Adrenal gland (tissue), 12 donors: ENCODE results near the gene SLC6A3. TPM values are rescaled to one million over a fixed set of nuclear protein-coding genes. Genes with fewer than 3 reads are reported as not detected.

Experiments used
- DNase-seq, 7 donors: peaks; one replicate each; pipeline ENCODE4 v3.0.0-alpha.2; 2019 to 2020
- H3K27ac ChIP-seq, 5 donors: fragments of 200-600 bp; sonication (generic) in 4 of 5; 1 replicate in 3 of 5; 2 replicates in 2 of 5; pipeline versions ENCODE4 v1.5.1 to v1.8.0; 2016 to 2020; ENCODE audit warnings: mild to moderate bottlenecking in 1 of 5
- H3K27me3 ChIP-seq: fragments of 200-600 bp; 2 replicates; pipeline ENCODE4 v1.8.0; 2021
- H3K36me3 ChIP-seq, 2 donors: fragments of 200-600 bp; replicated peaks in 1 of 2; 1 replicate in 1 of 2; 2 replicates in 1 of 2; pipeline versions ENCODE4 v1.5.1 to v1.8.0; 2018 to 2022
- H3K4me1 ChIP-seq, 2 donors: fragments of 200-600 bp; replicated peaks in 1 of 2; 1 replicate in 1 of 2; 2 replicates in 1 of 2; pipeline versions ENCODE4 v1.5.1 to v1.8.0; 2018 to 2021
- H3K4me3 ChIP-seq, 4 donors: fragments of 200-600 bp; sonication (generic) in 3 of 4; one replicate each; pipeline ENCODE4 v1.5.1; 2016 to 2018
- H3K9me3 ChIP-seq, 3 donors: fragments of 200-600 bp; sonication (generic) in 1 of 3; replicated peaks in 1 of 3; 1 replicate in 2 of 3; 2 replicates in 1 of 3; pipeline versions ENCODE4 v1.5.1 to v1.8.0; 2016 to 2021
- CTCF ChIP-seq, 6 experiments: fragments of 450-650 bp in 4 of 6; fragments of 200-600 bp in 2 of 6; sonication (generic) in 1 of 6; IDR thresholded peaks; 1 replicate in 5 of 6; 2 replicates in 1 of 6; pipeline versions ENCODE4 v1.5.1 to v1.8.0; 2016 to 2021; ENCODE audit warnings: antibody characterized with exemption in 6 of 6, mild to moderate bottlenecking in 2 of 6, moderate library complexity in 1 of 6
- POLR2A ChIP-seq, 2 donors: fragments of 450-650 bp; IDR thresholded peaks; one replicate each; pipeline ENCODE4 v1.6.1; 2017; ENCODE audit warnings: antibody characterized with exemption in 2 of 2, mild to moderate bottlenecking in 2 of 2, moderate library complexity in 1 of 2
- WGBS, 4 donors: extraction: QIAGEN DNeasy Blood & Tissue Kit in 2 of 4; methylation state at CpG; one replicate each; pipeline versions ENCODE4 v1.1.5 to v1.1.7; 2013 to 2017; 5-methylcytosine and 5-hydroxymethylcytosine counted together
- intact Hi-C, 2 donors: fragments of 100-400 bp; cut with DNase I; formaldehyde crosslinking; loops; one replicate each; pipeline versions ENCODE4 v1.14.1 to v1.15.0; 2022 to 2023
- polyA plus RNA-seq, 3 donors: library from polyadenylated mRNA; stranded (reverse); fragments of 200-250 nt in 2 of 3; fragments of 350-450 nt in 1 of 3; fragmentation: Illumina TruSeq in 1 of 3; extraction: RNeasy Lipid Tissue Mini Kit (QIAGEN cat#74804) in 1 of 3; gene quantifications; one replicate each; pipeline ENCODE4 v1.2.3, GENCODE V29; 2013 to 2014
- total RNA-seq, 9 donors: library from RNA; depleted of rRNA in 4 of 9; stranded (reverse); fragments of >200 nt in 4 of 9; fragments of 120-200 nt in 1 of 9; fragmentation: NEBNext Ultra II Directional in 1 of 9; extraction: Animal tissue kit (Norgen Biotek cat#: 25700) in 1 of 9; gene quantifications; one replicate each; pipeline versions ENCODE4 v1.1.0 to v1.2.4, GENCODE V29; 2013 to 2023
- donor health status: healthy with polysubstance abuse.
- donor health status: Bipolar disorder and iron deficiency.
- donor health status: DM: yes; HTN: yes; CAD: no.
- donor health status: DM: no; HTN: no; CAD: no.
- donor health status: DM: no; HTN: no; CAD: no.
- donor health status: DM: yes; HTN: yes; CAD: no.

Gene SLC6A3
- total and polyA plus RNA-seq, 12 donors: 0.10 TPM; not detected in 11

GRCh38 chr5:1480217-1480616 lies 35.0 kb upstream of the SLC6A3 start:
- peaks cover 0 to 4% of the 10 kb centered on the region in 2 donors for H3K36me3 ChIP-seq
- DNase-seq: peak; percentile 67 to 89 (median 83)
- 35 to 44% (median 40%) methylated on average over 12 to 14 of the region's 14 CpGs for WGBS, 4 donors

GRCh38 chr5:1479581-1480188 lies 34.4 kb upstream of the SLC6A3 start:
- Histone ChIP-seq H3K9me3 (no peaks in the 10 kb centered on the region), H3K27ac (peak overlapping the region in 4 of 5 donors; percentile 32 to 86 (median 68)), H3K36me3 (peaks cover 0 to 9% of the 10 kb centered on the region in 2 donors), H3K4me1 (peaks cover 5 to 15% of the 10 kb centered on the region in 2 donors), H3K27me3 (no peaks in the 10 kb centered on the region), H3K4me3 (no peak overlapping the region)
- intact Hi-C loops: loop anchor here in 1 of 2 donors (10.0 kb wide), 1 partner anchor 155 kb away; no protein-coding TSS in a partner anchor
- TF ChIP-seq POLR2A (IDR thresholded peaks at IDR 0.05) (no peak), CTCF (IDR thresholded peaks at IDR 0.05) (peak; percentile 43 to 68 (median 58))
- WGBS, 4 donors: 35 to 44% (median 41%) methylated on average over 13 to 21 of the region's 21 CpGs
- peak in 6 of 7 donors; percentile 39 to 73 (median 58) for DNase-seq

More at GRCh38 chr5:1480217-1480616, 35.0 kb upstream of the SLC6A3 start:
- H3K27me3 ChIP-seq: no peaks in the 10 kb centered on the region
- peak overlapping the region in 4 of 5 donors; percentile 32 to 86 (median 68) for H3K27ac ChIP-seq
- no peaks in the 10 kb centered on the region for H3K9me3 ChIP-seq
- H3K4me1 ChIP-seq: peaks cover 5 to 15% of the 10 kb centered on the region in 2 donors
- TF ChIP-seq CTCF (IDR thresholded peaks at IDR 0.05): peak in 2 of 6 experiments; percentile 9 to 19
- TF ChIP-seq POLR2A (IDR thresholded peaks at IDR 0.05): no peak
- no peak overlapping the region for H3K4me3 ChIP-seq
- intact Hi-C loops: loop anchor here in 1 of 2 donors (10.0 kb wide), 1 partner anchor 155 kb away; no protein-coding TSS in a partner anchor

- no peaks in the 10 kb centered on the region for H3K27me3 ChIP-seq
- peaks cover 5 to 15% of the 10 kb centered on the region in 2 donors for H3K4me1 ChIP-seq
- DNase-seq: peak in 1 of 7 donors; percentile 6
- peak overlapping the region in 2 of 5 donors; percentile 79 to 86 for H3K27ac ChIP-seq
- intact Hi-C loops: no loop called here
- H3K9me3 ChIP-seq: no peaks in the 10 kb centered on the region
- TF ChIP-seq POLR2A (IDR thresholded peaks at IDR 0.05): no peak
- no peak for TF ChIP-seq CTCF (IDR thresholded peaks at IDR 0.05)
- no peak overlapping the region for H3K4me3 ChIP-seq
- H3K36me3 ChIP-seq: peaks cover 0 to 12% of the 10 kb centered on the region in 2 donors
- WGBS, 4 donors: 94 to 96% (median 95%) methylated on average over 7 of the region's 7 CpGs
These were observed 33.8 kb upstream of the SLC6A3 start for GRCh38 chr5:1479066-1479465.

- Histone ChIP-seq H3K36me3 (peaks cover 0 to 12% of the 10 kb centered on the region in 2 donors), H3K27me3 (no peaks in the 10 kb centered on the region), H3K4me3 (no peak overlapping the region), H3K9me3 (no peaks in the 10 kb centered on the region), H3K27ac (peak overlapping the region in 3 of 5 donors; percentile 19 to 86 (median 54)), H3K4me1 (peaks cover 5 to 15% of the 10 kb centered on the region in 2 donors)
- no peak for TF ChIP-seq POLR2A (IDR thresholded peaks at IDR 0.05)
- no peak for TF ChIP-seq CTCF (IDR thresholded peaks at IDR 0.05)
- intact Hi-C loops: no loop called here
- peak in 1 of 7 donors; percentile 6 for DNase-seq
- WGBS, 4 donors: 88 to 93% (median 89%) methylated on average over 13 of the region's 13 CpGs
These were observed 33.2 kb upstream of the SLC6A3 start for GRCh38 chr5:1478271-1479035.
